H9 (cell line): ENCODE measurements around the gene TM6SF1. TPM values are rescaled to one million over a fixed set of nuclear protein-coding genes. Genes with fewer than 3 reads are reported as not detected.

Experiments used
- DNase-seq: peaks from one replicate; pipeline ENCODE4 v3.0.0-alpha.2; 2017
- H2AFZ ChIP-seq: one replicate; pipeline ENCODE4 v1.6.1; 2013; ENCODE audit warnings: mild to moderate bottlenecking, low read length, control low read depth, moderate library complexity
- H2AK5ac ChIP-seq: 2 replicates; pipeline ENCODE4 v1.6.1; 2013; ENCODE audit warnings: low read length, control low read depth, mixed read lengths; ENCODE audit not compliant: insufficient read length
- H2BK120ac ChIP-seq: one replicate; pipeline ENCODE4 v1.6.1; 2013; ENCODE audit warnings: low read depth, mild to moderate bottlenecking, low read length, control low read depth, inconsistent platforms; ENCODE audit not compliant: poor library complexity, severe bottlenecking
- H2BK12ac ChIP-seq: 2 replicates; pipeline ENCODE4 v1.6.1; 2013; ENCODE audit warnings: low read length, control low read depth, mixed read lengths, low read depth; ENCODE audit not compliant: insufficient read length
- H2BK15ac ChIP-seq: 2 replicates; pipeline ENCODE4 v1.6.1; 2013; ENCODE audit warnings: low read depth, low read length, control low read depth
- H2BK20ac ChIP-seq: one replicate; pipeline ENCODE4 v1.6.1; 2013; ENCODE audit warnings: low read depth, mild to moderate bottlenecking, low read length, control low read depth, inconsistent platforms; ENCODE audit not compliant: poor library complexity, severe bottlenecking
- H2BK5ac ChIP-seq: 2 replicates; pipeline ENCODE4 v1.6.1; 2013; ENCODE audit warnings: low read length, control low read depth, mixed read lengths; ENCODE audit not compliant: insufficient read length
- H3K14ac ChIP-seq: 2 replicates; pipeline ENCODE4 v1.6.1; 2013; ENCODE audit warnings: low read length, control low read depth; ENCODE audit not compliant: insufficient read depth
- H3K18ac ChIP-seq: 2 replicates; pipeline ENCODE4 v1.6.1; 2013; ENCODE audit warnings: low read depth, mild to moderate bottlenecking, mixed read lengths, low read length, control low read depth; ENCODE audit not compliant: insufficient read length
- H3K23ac ChIP-seq: 2 replicates; pipeline ENCODE4 v1.6.1; 2013; ENCODE audit warnings: low read length, control low read depth, mixed read lengths, low read depth; ENCODE audit not compliant: insufficient read length
- H3K23me2 ChIP-seq: 2 replicates; pipeline ENCODE4 v1.6.1; 2013; ENCODE audit warnings: low read depth, mild to moderate bottlenecking, mixed read lengths, low read length, control low read depth; ENCODE audit not compliant: insufficient read length, poor library complexity, severe bottlenecking
- H3K27ac ChIP-seq: 2 replicates; pipeline ENCODE4 v1.5.1; 2013; ENCODE audit warnings: low read length, control low read depth, mixed read lengths, low read depth; ENCODE audit not compliant: insufficient read length
- H3K27me3 ChIP-seq: 2 replicates; pipeline ENCODE4 v1.6.1; 2013; ENCODE audit warnings: low read length, control low read depth, inconsistent platforms; ENCODE audit not compliant: insufficient read depth
- H3K4ac ChIP-seq: 2 replicates; pipeline ENCODE4 v1.6.1; 2013; ENCODE audit warnings: low read depth, mild to moderate bottlenecking, control low read depth, inconsistent platforms, low read length, moderate library complexity
- H3K4me1 ChIP-seq: 2 replicates; pipeline ENCODE4 v1.6.1; 2013; ENCODE audit warnings: low read length, control low read depth, inconsistent platforms; ENCODE audit not compliant: insufficient read depth
- H3K4me2 ChIP-seq: 2 replicates; pipeline ENCODE4 v1.6.1; 2013; ENCODE audit warnings: low read length, control low read depth, mixed read lengths; ENCODE audit not compliant: insufficient read length, insufficient read depth
- H3K56ac ChIP-seq: 2 replicates; pipeline ENCODE4 v1.6.1; 2013; ENCODE audit warnings: low read depth, mild to moderate bottlenecking, mixed read lengths, low read length, control low read depth; ENCODE audit not compliant: insufficient read length
- H3K79me1 ChIP-seq: 2 replicates; pipeline ENCODE4 v1.6.1; 2013; ENCODE audit warnings: low read depth, mild to moderate bottlenecking, moderate library complexity, low read length, control low read depth, inconsistent platforms; ENCODE audit not compliant: insufficient read depth, poor library complexity, severe bottlenecking
- H3K79me2 ChIP-seq: 2 replicates; pipeline ENCODE4 v1.6.1; 2013; ENCODE audit warnings: low read length, control low read depth, inconsistent platforms; ENCODE audit not compliant: insufficient read depth
- H3K9ac ChIP-seq: 2 replicates; pipeline ENCODE4 v1.6.1; 2013; ENCODE audit warnings: low read length, control low read depth, mixed read lengths; ENCODE audit not compliant: insufficient read length; ENCODE audit errors: extremely low read depth
- H3K9me3 ChIP-seq: one replicate; pipeline ENCODE4 v1.6.1; 2013; ENCODE audit warnings: low read depth, low read length, inconsistent platforms; ENCODE audit not compliant: control insufficient read depth
- H3T11ph ChIP-seq: one replicate; pipeline ENCODE4 v1.6.1; 2013; ENCODE audit warnings: mild to moderate bottlenecking, low read length, control low read depth, inconsistent platforms
- H4K20me1 ChIP-seq: one replicate; pipeline ENCODE4 v1.6.1; 2013; ENCODE audit not compliant: control insufficient read depth, insufficient read length, insufficient read depth
- H4K5ac ChIP-seq: 2 replicates; pipeline ENCODE4 v1.6.1; 2013; ENCODE audit warnings: low read depth, mild to moderate bottlenecking, mixed read lengths, low read length, control low read depth; ENCODE audit not compliant: insufficient read length
- H4K8ac ChIP-seq: replicated peaks from 2 replicates; pipeline ENCODE4 v1.6.1; 2013; ENCODE audit warnings: low read length, control low read depth, mixed read lengths, low read depth; ENCODE audit not compliant: insufficient read length
- H4K91ac ChIP-seq: 2 replicates; pipeline ENCODE4 v1.6.1; 2013; ENCODE audit warnings: low read depth, mild to moderate bottlenecking, moderate library complexity, mixed read lengths, low read length, control low read depth; ENCODE audit not compliant: insufficient read length
- H3K27ac Mint-ChIP-seq, 3 experiments: 2 replicates in 2 of 3; 3 replicates in 1 of 3; pipeline ENCODE4 v1.8.0; 2020 to 2021; ENCODE audit warnings: mixed read lengths in 3 of 3, mild to moderate bottlenecking in 1 of 3, moderate library complexity in 1 of 3
- H3K27me3 Mint-ChIP-seq: 2 replicates; pipeline ENCODE4 v1.8.0; 2021; ENCODE audit warnings: low read depth, mild to moderate bottlenecking, moderate library complexity, mixed read lengths
- H3K36me3 Mint-ChIP-seq, 3 experiments: 2 replicates in 2 of 3; 3 replicates in 1 of 3; pipeline ENCODE4 v1.8.0; 2020 to 2021; ENCODE audit warnings: low read depth in 3 of 3, mixed read lengths in 3 of 3; ENCODE audit not compliant: insufficient read depth in 1 of 3
- H3K4me1 Mint-ChIP-seq, 2 experiments: 2 replicates each; pipeline ENCODE4 v1.8.0; 2020; ENCODE audit warnings: mixed read lengths in 2 of 2
- H3K4me3 Mint-ChIP-seq, 2 experiments: 2 replicates in 1 of 2; 3 replicates in 1 of 2; pipeline ENCODE4 v1.8.0; 2020 to 2021; ENCODE audit warnings: mild to moderate bottlenecking in 2 of 2, mixed read lengths in 2 of 2, moderate library complexity in 1 of 2
- H3K9me3 Mint-ChIP-seq, 2 experiments: 2 replicates in 1 of 2; 3 replicates in 1 of 2; pipeline ENCODE4 v1.8.0; 2020; ENCODE audit warnings: mild to moderate bottlenecking in 2 of 2, mixed read lengths in 2 of 2, moderate library complexity in 1 of 2
- CTCF ChIP-seq: fragments of 200-600 bp; sonication (generic); conservative IDR thresholded peaks from 3 replicates; pipeline ENCODE4 v1.8.0; 2021; ENCODE audit warnings: antibody characterized with exemption, mild to moderate bottlenecking
- WGBS: extraction: QIAGEN DNeasy Blood & Tissue Kit; methylation state at CpG from one replicate; pipeline ENCODE4 v1.1.7; 2013; ENCODE audit warnings: missing lambda C conversion rate, low lambda C conversion rate, mixed read lengths; ENCODE audit not compliant: insufficient read length; ENCODE audit errors: extremely low coverage; 5-methylcytosine and 5-hydroxymethylcytosine counted together
- total RNA-seq: library from RNA; stranded (reverse); gene quantifications from 2 replicates; pipeline ENCODE4 v1.2.1, GENCODE V29; 2021

The TM6SF1 gene
- total RNA-seq, 1 experiment from 2014 or later, result 0.96 TPM

GRCh38 chr15:83092309-83092976 is 15.0 kb upstream of the TM6SF1 start:
- DNase-seq, result no peak
- H2BK5ac ChIP-seq, result no peak overlapping the region
- H4K8ac ChIP-seq, result no peak overlapping the region
- H2BK20ac ChIP-seq, result no peak overlapping the region
- H3K4me1 Mint-ChIP-seq, result no peaks in the 10 kb centered on the region
- no peak overlapping the region for H3K4me3 Mint-ChIP-seq
- H4K91ac ChIP-seq, result no peak overlapping the region
- no peaks in the 10 kb centered on the region for H3K23me2 ChIP-seq
- no peak overlapping the region for H3K9ac ChIP-seq
- H3K14ac ChIP-seq, result no peak overlapping the region
- H4K20me1 ChIP-seq, result no peaks in the 10 kb centered on the region
- TF ChIP-seq CTCF, result no peak
- H3K4ac ChIP-seq, result no peak overlapping the region
- no peak overlapping the region for H2BK12ac ChIP-seq
- no CpG with 5 or more reads among the region's 4 CpGs for WGBS
- H3K56ac ChIP-seq, result no peak overlapping the region
- no peaks in the 10 kb centered on the region for H3K36me3 Mint-ChIP-seq
- H3K27me3 Mint-ChIP-seq, result peaks cover 13% of the 10 kb centered on the region
- H3K27ac Mint-ChIP-seq, result no peak overlapping the region; a peak in 1 of 7 replicates
- H2AK5ac ChIP-seq, result no peak overlapping the region
- no peak overlapping the region for H3K23ac ChIP-seq
- H3K4me2 ChIP-seq, result no peak overlapping the region
- no peak overlapping the region for H4K5ac ChIP-seq
- no peaks in the 10 kb centered on the region for H3K9me3 ChIP-seq
- H3K79me1 ChIP-seq, result no peaks in the 10 kb centered on the region
- H3K27ac ChIP-seq, result no peak overlapping the region
- no peak overlapping the region for H2BK15ac ChIP-seq
- H2BK120ac ChIP-seq, result no peak overlapping the region
- no peaks in the 10 kb centered on the region for H3K27me3 ChIP-seq
- H3K79me2 ChIP-seq, result no peaks in the 10 kb centered on the region
- H3K18ac ChIP-seq, result no peak overlapping the region
- no peak overlapping the region for H3T11ph ChIP-seq
- H2AFZ ChIP-seq, result no peak overlapping the region
- no peaks in the 10 kb centered on the region; the same call in 1 of the 2 replicates for H3K4me1 ChIP-seq
- H3K9me3 Mint-ChIP-seq, result no peaks in the 10 kb centered on the region
